G401 (cell line): Measurements from ENCODE around the gene GORASP2. TPM values are rescaled to one million over a fixed set of nuclear protein-coding genes. Genes with fewer than 3 reads are reported as not detected.

Experiments used
- DNase-seq: peaks from one replicate; pipeline ENCODE4 v3.0.0-alpha.2; 2015; ENCODE audit warnings: low spot score
- in situ Hi-C: cut with HindIII; loops from 2 replicates; pipeline ENCODE4 v1.10.0; 2016; ENCODE audit warnings: low sequenced_read_pairs, mixed read lengths
- total RNA-seq: library from RNA; depleted of rRNA; stranded (reverse); fragments of >200 nt; shearing (Covaris generic); gene quantifications from 2 replicates; pipeline ENCODE4 v1.2.3, GENCODE V29; 2014; rRNA removed

The GORASP2 gene
- total RNA-seq, 1 experiment from 2014 or later = 67.1 TPM

GRCh38 chr2:170985407-170985806 lies 56.4 kb downstream of the GORASP2 start:
- no peak for DNase-seq
- in situ Hi-C loops = no loop called here

- in situ Hi-C loops = no loop called here
These were observed 57.7 kb downstream of the GORASP2 start for GRCh38 chr2:170986566-170987258.

GRCh38 chr2:170991398-170992182 lies 62.5 kb downstream of the GORASP2 start:
- in situ Hi-C loops = no loop called here
- DNase-seq = no peak

More at GRCh38 chr2:170986566-170987258, 57.7 kb downstream of the GORASP2 start:
- DNase-seq = no peak

GRCh38 chr2:170996316-170996715 lies 67.3 kb downstream of the GORASP2 start:
- in situ Hi-C loops = no loop called here
- no peak for DNase-seq

- DNase-seq = no peak
- in situ Hi-C loops = no loop called here
These were observed 69.0 kb downstream of the GORASP2 start for GRCh38 chr2:170997893-170998597.

DNA sequence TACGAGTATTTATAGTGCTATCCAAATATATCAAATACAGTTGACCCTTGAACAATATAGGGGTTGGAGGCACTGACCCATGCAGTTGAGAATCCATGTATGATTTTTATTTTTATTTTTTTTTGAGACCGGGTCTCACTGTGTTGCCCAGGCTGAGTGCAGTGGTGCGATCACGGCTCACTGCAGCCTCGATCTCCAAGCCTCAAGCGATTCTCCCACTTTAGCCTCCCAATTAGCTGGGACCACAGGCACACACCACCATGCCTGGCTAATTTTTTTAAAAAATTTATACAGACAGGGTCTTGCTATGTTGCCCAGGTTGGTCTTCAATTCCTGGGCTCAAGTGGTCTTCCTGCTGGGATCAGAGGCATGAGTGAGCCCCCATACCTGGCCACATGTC lies 70.6 kb downstream of the GORASP2 start:
- DNase-seq = no peak
- in situ Hi-C loops = no loop called here

GRCh38 chr2:171004363-171004762 lies 75.3 kb downstream of the GORASP2 start:
- in situ Hi-C loops = no loop called here

GRCh38 chr2:171004833-171005232 lies 75.8 kb downstream of the GORASP2 start:
- DNase-seq = no peak
- in situ Hi-C loops = no loop called here

More at GRCh38 chr2:171004363-171004762, 75.3 kb downstream of the GORASP2 start:
- DNase-seq = no peak

- in situ Hi-C loops = no loop called here
- no peak for DNase-seq
These were observed 79.6 kb downstream of the GORASP2 start for GRCh38 chr2:171008550-171009205.

- in situ Hi-C loops = no loop called here
- DNase-seq = no peak
These were observed 80.3 kb downstream of the GORASP2 start for GRCh38 chr2:171009386-171009785.

- no peak for DNase-seq
- in situ Hi-C loops = no loop called here
These were observed 84.8 kb downstream of the GORASP2 start for GRCh38 chr2:171013851-171014250.

GRCh38 chr2:171016125-171016524 lies 87.1 kb downstream of the GORASP2 start:
- no peak for DNase-seq
- in situ Hi-C loops = no loop called here

Other genes starting within 250 kb of the GORASP2 start
- not detected in 2 replicates for gene SP5, start 213.9 kb upstream of the GORASP2 start, total RNA-seq
- 0.37 and 2.1 TPM in 2 replicates for gene ERICH2, start 158.9 kb upstream of the GORASP2 start, total RNA-seq
- gene GAD1, start 112.4 kb upstream of the GORASP2 start, total RNA-seq = 52.5 and 58.6 TPM in 2 replicates
- gene TLK1, start 231.6 kb downstream of the GORASP2 start, total RNA-seq = 13.0 and 14.3 TPM in 2 replicates